BLaER1 treated with 17β-estradiol and CSF1 and Interleukin-3, amounts not matched to agents 10 nM and 100 nM (cell line): ENCODE results near the gene DVL2.
A peak's percentile ranks its signal among the peaks of the same experiment; 100 is the strongest.

Source experiments
- H3K27ac ChIP-seq, 11 experiments: shearing (Covaris generic); formaldehyde crosslinking; 2 replicates each; pipeline ENCODE4 v1.8.1; 2022
- H3K27me3 ChIP-seq, 11 experiments: shearing (Covaris generic); formaldehyde crosslinking; 2 replicates each; pipeline ENCODE4 v1.8.1; 2022
- H3K36me3 ChIP-seq, 11 experiments: shearing (Covaris generic); formaldehyde crosslinking; 2 replicates each; pipeline ENCODE4 v1.8.1; 2022
- H3K4me1 ChIP-seq, 10 experiments: shearing (Covaris generic); formaldehyde crosslinking; 2 replicates each; pipeline ENCODE4 v1.8.1; 2022
- H3K4me2 ChIP-seq, 11 experiments: shearing (Covaris generic); formaldehyde crosslinking; 2 replicates each; pipeline ENCODE4 v1.8.1; 2022
- H3K4me3 ChIP-seq, 10 experiments: shearing (Covaris generic); formaldehyde crosslinking; 2 replicates each; pipeline ENCODE4 v1.8.1; 2022
- H3K9ac ChIP-seq, 11 experiments: shearing (Covaris generic); formaldehyde crosslinking; 2 replicates each; pipeline ENCODE4 v1.8.1; 2022
- H3K9me3 ChIP-seq, 11 experiments: shearing (Covaris generic); formaldehyde crosslinking; replicated peaks in 1 of 11; 2 replicates each; pipeline ENCODE4 v1.8.1; 2022
- H4K20me1 ChIP-seq, 11 experiments: shearing (Covaris generic); formaldehyde crosslinking; 2 replicates each; pipeline ENCODE4 v1.8.1; 2022
- Cebpa-rat ChIP-seq, 11 experiments: shearing (Covaris generic); IDR thresholded peaks; 2 replicates each; pipeline ENCODE4 v1.8.1; 2022

Gene DVL2

GRCh38 chr17:7279448-7279847 is 45.1 kb upstream of the DVL2 start:
- Histone ChIP-seq H3K4me2 (no peak overlapping the region), H3K27me3 (peaks cover 7 to 16% (median 11%) of the 10 kb centered on the region in 11 experiments; a peak in 19 of 22 replicates), H4K20me1 (no peaks in the 10 kb centered on the region; a peak in 2 of 22 replicates), H3K27ac (no peak overlapping the region), H3K4me1 (peaks cover 24 to 35% (median 26%) of the 10 kb centered on the region in 10 experiments), H3K4me3 (no peak overlapping the region), H3K9me3 (no peaks in the 10 kb centered on the region), H3K36me3 (no peaks in the 10 kb centered on the region), H3K9ac (no peak overlapping the region)
- no peak for TF ChIP-seq Cebpa-rat (IDR thresholded peaks at IDR 0.05)

- Histone ChIP-seq H3K9ac (no peak overlapping the region), H4K20me1 (peaks cover 0 to 6% (median 0%) of the 10 kb centered on the region in 11 experiments; a peak in 2 of 22 replicates), H3K36me3 (no peaks in the 10 kb centered on the region), H3K27me3 (peaks cover 11 to 44% (median 37%) of the 10 kb centered on the region in 11 experiments), H3K4me2 (peak overlapping the region in 1 of 11 experiments; percentile 26; a peak in 4 of 22 replicates), H3K4me3 (no peak overlapping the region), H3K9me3 (no peaks in the 10 kb centered on the region), H3K27ac (no peak overlapping the region), H3K4me1 (peaks cover 6 to 43% (median 19%) of the 10 kb centered on the region in 10 experiments; a peak in 17 of 20 replicates)
- no peak for TF ChIP-seq Cebpa-rat (IDR thresholded peaks at IDR 0.05)
These were observed 32.5 kb upstream of the DVL2 start for GRCh38 chr17:7266784-7267183.

- H3K4me2 ChIP-seq = peak overlapping the region in 8 of 11 experiments; percentile 61 to 100 (median 84); a peak in 16 of 22 replicates
- H3K4me3 ChIP-seq = peak overlapping the region in 4 of 10 experiments; percentile 44 to 62 (median 56); a peak in 7 of 20 replicates
- no peaks in the 10 kb centered on the region for H3K9me3 ChIP-seq
- H3K27ac ChIP-seq = peak overlapping the region in 3 of 11 experiments; percentile 43 to 62 (median 52); a peak in 6 of 22 replicates
- H3K4me1 ChIP-seq = peaks cover 19 to 74% (median 44%) of the 10 kb centered on the region in 10 experiments
- H3K36me3 ChIP-seq = peaks cover 17 to 22% (median 19%) of the 10 kb centered on the region in 11 experiments
- H3K9ac ChIP-seq = peak overlapping the region in 2 of 11 experiments; percentile 46 to 51; a peak in 2 of 22 replicates
- H4K20me1 ChIP-seq = peaks cover 0 to 33% (median 21%) of the 10 kb centered on the region in 11 experiments; a peak in 15 of 22 replicates
- peaks cover 27 to 75% (median 68%) of the 10 kb centered on the region in 11 experiments for H3K27me3 ChIP-seq
- no peak for TF ChIP-seq Cebpa-rat (IDR thresholded peaks at IDR 0.05)
These were observed 29.4 kb upstream of the DVL2 start for GRCh38 chr17:7263801-7264078.

- peak overlapping the region; percentile 22 to 100 (median 79) for H3K4me2 ChIP-seq
- peaks cover 23 to 27% (median 25%) of the 10 kb centered on the region in 11 experiments for H3K36me3 ChIP-seq
- peaks cover 27 to 79% (median 70%) of the 10 kb centered on the region in 11 experiments for H3K27me3 ChIP-seq
- peaks cover 19 to 79% (median 47%) of the 10 kb centered on the region in 10 experiments for H3K4me1 ChIP-seq
- no peaks in the 10 kb centered on the region for H3K9me3 ChIP-seq
- peak overlapping the region in 8 of 10 experiments; percentile 10 to 62 (median 46); a peak in 14 of 20 replicates for H3K4me3 ChIP-seq
- TF ChIP-seq Cebpa-rat (IDR thresholded peaks at IDR 0.05) = no peak
- H4K20me1 ChIP-seq = peaks cover 0 to 35% (median 24%) of the 10 kb centered on the region in 11 experiments; a peak in 15 of 22 replicates
- peak overlapping the region in 5 of 11 experiments; percentile 6 to 62 (median 52); a peak in 8 of 22 replicates for H3K27ac ChIP-seq
- H3K9ac ChIP-seq = peak overlapping the region in 4 of 11 experiments; percentile 46 to 80 (median 63); a peak in 8 of 22 replicates
These were observed 28.9 kb upstream of the DVL2 start for GRCh38 chr17:7262935-7263800.

- Histone ChIP-seq H3K4me1 (peaks cover 19 to 88% (median 47%) of the 10 kb centered on the region in 10 experiments), H3K4me2 (peak within 1 kb of the TSS; percentile 73 to 100 (median 87)), H3K4me3 (peak within 1 kb of the TSS; percentile 38 to 67 (median 51)), H3K9ac (peak within 1 kb of the TSS in 10 of 11 experiments; percentile 26 to 80 (median 54); a peak in 17 of 22 replicates), H3K9me3 (no peaks in the 10 kb centered on the region), H3K27ac (peak within 1 kb of the TSS in 6 of 11 experiments; percentile 6 to 62 (median 52); a peak in 9 of 22 replicates), H3K36me3 (peaks cover 31 to 35% (median 33%) of the 10 kb centered on the region in 11 experiments), H3K27me3 (peaks cover 27 to 79% (median 70%) of the 10 kb centered on the region in 11 experiments), H4K20me1 (peaks cover 0 to 35% (median 24%) of the 10 kb centered on the region in 11 experiments; a peak in 15 of 22 replicates)
- no peak for TF ChIP-seq Cebpa-rat (IDR thresholded peaks at IDR 0.05)
These were observed 28.0 kb upstream of the DVL2 start, which contains the start of gene CLDN7 for GRCh38 chr17:7262192-7262934. CLDN7 (minus strand) TSS chr17:7262478; CDS start chr17:7262043, 435 bp downstream.

GRCh38 chr17:7261379-7262191 is 27.3 kb upstream of the DVL2 start:
- peak overlapping the region; percentile 73 to 100 (median 87) for H3K4me2 ChIP-seq
- peak overlapping the region in 3 of 11 experiments; percentile 41 to 53 (median 42); a peak in 4 of 22 replicates for H3K27ac ChIP-seq
- no peak for TF ChIP-seq Cebpa-rat (IDR thresholded peaks at IDR 0.05)
- peaks cover 19 to 86% (median 47%) of the 10 kb centered on the region in 10 experiments for H3K4me1 ChIP-seq
- no peaks in the 10 kb centered on the region for H3K9me3 ChIP-seq
- peaks cover 0 to 35% (median 24%) of the 10 kb centered on the region in 11 experiments; a peak in 15 of 22 replicates for H4K20me1 ChIP-seq
- peaks cover 39 to 43% (median 41%) of the 10 kb centered on the region in 11 experiments for H3K36me3 ChIP-seq
- H3K4me3 ChIP-seq = peak overlapping the region; percentile 38 to 67 (median 51)
- peaks cover 27 to 79% (median 70%) of the 10 kb centered on the region in 11 experiments for H3K27me3 ChIP-seq
- peak overlapping the region in 10 of 11 experiments; percentile 26 to 80 (median 54); a peak in 17 of 22 replicates for H3K9ac ChIP-seq

- peak overlapping the region; percentile 73 to 100 (median 87) for H3K4me2 ChIP-seq
- peak overlapping the region; percentile 38 to 67 (median 51) for H3K4me3 ChIP-seq
- peaks cover 27 to 75% (median 70%) of the 10 kb centered on the region in 11 experiments for H3K27me3 ChIP-seq
- H3K9me3 ChIP-seq = no peaks in the 10 kb centered on the region
- no peak for TF ChIP-seq Cebpa-rat (IDR thresholded peaks at IDR 0.05)
- peaks cover 19 to 78% (median 47%) of the 10 kb centered on the region in 10 experiments for H3K4me1 ChIP-seq
- peak overlapping the region in 3 of 11 experiments; percentile 41 to 53 (median 42); a peak in 4 of 22 replicates for H3K27ac ChIP-seq
- peak overlapping the region in 10 of 11 experiments; percentile 26 to 80 (median 54); a peak in 17 of 22 replicates for H3K9ac ChIP-seq
- H4K20me1 ChIP-seq = peaks cover 0 to 37% (median 24%) of the 10 kb centered on the region in 11 experiments; a peak in 15 of 22 replicates
- H3K36me3 ChIP-seq = peaks cover 46 to 51% (median 48%) of the 10 kb centered on the region in 11 experiments
These were observed 26.5 kb upstream of the DVL2 start for GRCh38 chr17:7260651-7261378.
